DMS114 treated with DMSO at 0.1 percent for 48 hours (cell line): ENCODE data around the gene UBASH3B.
"Not testable (repeated sequence)": the region's sequence is repeated elsewhere in the genome, so short reads cannot be mapped to it uniquely, and the experiment has no call there.

Experiments used
- DNase-seq: peaks from one replicate; lab custom pipeline; 2025; ENCODE audit not compliant: unreplicated experiment; lab: John Stamatoyannopoulos, UW

The UBASH3B gene, protein sequence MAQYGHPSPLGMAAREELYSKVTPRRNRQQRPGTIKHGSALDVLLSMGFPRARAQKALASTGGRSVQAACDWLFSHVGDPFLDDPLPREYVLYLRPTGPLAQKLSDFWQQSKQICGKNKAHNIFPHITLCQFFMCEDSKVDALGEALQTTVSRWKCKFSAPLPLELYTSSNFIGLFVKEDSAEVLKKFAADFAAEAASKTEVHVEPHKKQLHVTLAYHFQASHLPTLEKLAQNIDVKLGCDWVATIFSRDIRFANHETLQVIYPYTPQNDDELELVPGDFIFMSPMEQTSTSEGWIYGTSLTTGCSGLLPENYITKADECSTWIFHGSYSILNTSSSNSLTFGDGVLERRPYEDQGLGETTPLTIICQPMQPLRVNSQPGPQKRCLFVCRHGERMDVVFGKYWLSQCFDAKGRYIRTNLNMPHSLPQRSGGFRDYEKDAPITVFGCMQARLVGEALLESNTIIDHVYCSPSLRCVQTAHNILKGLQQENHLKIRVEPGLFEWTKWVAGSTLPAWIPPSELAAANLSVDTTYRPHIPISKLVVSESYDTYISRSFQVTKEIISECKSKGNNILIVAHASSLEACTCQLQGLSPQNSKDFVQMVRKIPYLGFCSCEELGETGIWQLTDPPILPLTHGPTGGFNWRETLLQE

DNA sequence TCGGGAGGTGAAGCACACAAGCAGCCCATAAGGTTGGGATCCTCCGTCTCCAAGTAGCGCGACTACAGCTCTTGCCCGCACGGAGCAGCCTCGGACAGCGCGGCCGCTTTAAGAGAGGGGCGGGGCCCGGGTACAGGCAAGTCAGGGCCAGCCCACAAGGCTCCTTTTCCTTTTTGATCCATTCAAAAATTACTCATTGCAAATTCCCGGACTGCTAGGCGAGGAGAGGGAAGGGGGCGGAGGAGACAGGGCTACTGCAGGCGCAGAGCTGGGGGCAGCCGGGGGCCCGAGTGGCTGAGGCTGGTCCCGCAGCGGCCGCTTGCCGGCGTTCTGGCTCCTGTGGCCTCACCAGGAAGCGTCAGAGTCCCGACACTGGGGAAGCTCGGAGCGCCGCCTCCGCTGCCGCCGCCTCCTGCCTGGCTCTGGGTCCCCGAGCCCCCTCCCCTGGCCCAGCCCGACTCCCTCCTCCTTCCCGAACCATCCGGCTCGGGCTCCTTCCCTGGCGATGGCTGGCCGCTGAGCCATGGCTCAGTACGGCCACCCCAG, at the start of gene UBASH3B:
Gene UBASH3B, plus strand, starts transcription at position 196 of the 546 bp plus-strand sequence. Its CDS starts 328 bp downstream, at position 524.
- peak; percentile 57 for DNase-seq

DNA sequence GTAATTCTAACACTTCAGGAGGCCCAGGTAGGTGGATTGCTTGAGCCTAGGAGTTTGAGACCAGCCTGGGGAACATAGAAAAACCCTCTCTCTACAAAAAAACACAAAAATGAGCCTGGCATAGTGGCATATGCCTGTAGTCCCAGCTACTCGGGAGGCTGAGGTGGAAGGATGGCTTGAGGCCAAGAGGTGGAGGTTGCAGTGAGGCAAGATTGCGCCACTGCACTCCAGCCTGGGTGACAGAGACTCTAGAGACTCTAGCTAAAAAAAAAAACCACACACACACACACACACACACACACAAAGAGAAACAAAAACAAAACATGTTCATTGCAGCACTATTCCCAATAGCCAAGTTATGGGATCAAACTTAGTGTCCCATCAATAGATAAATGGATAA, 48.4 kb upstream of the UBASH3B start:
- not testable (repeated sequence) for DNase-seq

DNA sequence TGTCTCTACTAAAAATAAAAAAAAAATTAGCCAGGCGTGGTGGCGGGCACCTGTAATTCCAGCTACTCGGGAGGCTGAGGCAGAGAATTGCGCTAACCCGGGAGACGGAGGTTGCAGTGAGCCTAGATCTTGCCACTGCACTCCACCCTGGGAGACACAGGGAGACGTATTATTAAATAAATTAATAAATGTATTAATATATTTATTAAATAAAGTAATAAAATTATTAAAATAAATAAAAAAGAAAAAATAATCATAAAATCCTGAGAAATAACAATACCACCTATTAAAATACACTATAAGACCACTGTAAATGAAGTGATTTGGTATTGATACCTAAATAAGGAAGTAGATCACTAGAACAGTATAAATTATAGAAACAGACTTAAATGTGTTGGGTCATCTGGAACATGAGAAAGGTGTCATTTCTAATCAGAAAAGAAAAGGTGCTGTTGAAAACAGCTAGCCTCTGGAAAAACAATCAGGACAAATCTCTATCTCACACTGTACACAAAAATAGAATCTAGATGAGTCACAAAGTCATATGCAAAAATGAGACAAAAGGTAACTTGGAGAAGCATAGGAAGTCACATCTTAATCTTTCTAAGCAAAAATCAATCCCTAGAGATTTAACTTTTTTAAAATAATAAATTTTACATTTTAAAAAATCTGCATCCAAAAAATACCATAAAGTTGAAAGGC, 43.2 kb upstream of the UBASH3B start:
- no peak for DNase-seq

DNA sequence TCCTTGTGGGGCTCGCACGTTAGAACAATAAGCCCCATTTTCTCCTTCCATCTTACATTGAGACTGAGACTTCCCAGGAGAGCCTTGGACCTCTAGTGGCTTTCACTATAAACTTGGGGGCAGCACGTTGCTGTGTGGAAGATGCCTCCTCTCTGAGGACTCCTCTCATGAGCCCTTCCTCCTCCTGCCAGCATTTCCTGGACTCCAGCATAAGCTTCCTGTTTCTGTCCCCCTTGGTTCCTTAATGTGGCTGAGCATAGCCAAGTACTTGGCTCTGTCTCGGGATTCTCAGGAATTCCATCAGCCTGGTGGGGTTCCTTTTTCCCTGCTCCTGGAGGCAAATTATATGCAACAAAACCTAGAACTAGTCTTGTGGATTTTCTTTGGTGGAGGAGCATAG, 38.8 kb upstream of the UBASH3B start:
- no peak for DNase-seq

DNA sequence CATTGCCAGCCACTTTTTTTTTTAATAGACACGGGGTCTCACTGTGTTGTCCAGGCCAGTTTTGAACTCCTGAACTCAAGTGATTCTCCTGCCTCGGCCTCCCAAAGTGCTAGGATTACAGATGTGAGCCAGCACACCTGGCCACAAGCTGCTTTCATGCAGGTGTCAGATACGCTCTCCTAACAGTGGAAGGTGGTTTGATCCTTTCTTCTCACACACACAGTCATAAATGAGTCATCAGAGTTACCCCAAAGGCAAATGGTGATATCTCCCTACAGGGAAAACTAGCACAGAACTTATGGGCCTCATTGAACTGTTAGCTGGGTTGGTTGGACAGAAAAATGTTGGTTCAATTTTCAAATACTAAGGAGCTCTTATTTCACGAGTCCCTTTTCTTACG, 38.2 kb upstream of the UBASH3B start:
- DNase-seq: no peak

DNA sequence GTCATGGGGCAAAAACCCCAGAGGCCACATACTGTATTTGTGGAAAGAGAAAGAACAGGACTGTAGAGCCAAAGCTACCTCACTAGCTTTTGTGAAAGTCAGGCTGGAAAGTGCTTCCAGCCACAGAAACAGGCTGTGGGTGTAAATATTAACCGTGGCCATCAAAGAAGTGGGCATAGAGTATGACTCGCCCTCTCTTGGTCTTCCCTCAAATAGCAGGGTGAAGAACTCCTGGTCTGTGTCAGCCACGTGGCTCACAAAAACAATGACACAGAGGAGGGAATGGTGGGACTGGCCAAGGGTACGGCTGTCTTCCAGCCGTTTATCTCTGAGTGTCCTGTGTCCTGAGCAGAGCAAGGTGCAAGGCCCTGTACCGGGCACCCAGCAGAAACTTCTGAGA, 37.6 kb upstream of the UBASH3B start:
- DNase-seq: no peak

DNA sequence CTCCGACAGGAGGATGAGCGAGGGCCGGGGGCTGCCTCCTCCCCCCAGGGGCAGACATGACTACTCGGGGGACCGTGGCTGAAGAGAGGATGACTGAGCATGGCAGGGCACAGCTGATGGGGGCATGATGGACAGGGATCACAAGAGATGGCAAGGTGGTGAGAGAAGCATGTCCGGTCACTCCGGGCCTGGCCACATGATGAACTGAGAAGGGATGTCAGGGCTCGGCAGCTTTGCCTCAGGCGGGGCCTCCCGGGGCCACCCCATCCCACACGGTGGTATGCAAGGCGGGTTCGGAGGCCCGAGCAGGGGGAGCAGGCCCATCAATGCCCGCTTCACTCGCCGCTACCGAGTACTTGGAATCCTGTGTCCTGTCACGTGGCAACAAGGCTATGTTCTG, 36.6 kb upstream of the UBASH3B start:
- no peak for DNase-seq

DNA sequence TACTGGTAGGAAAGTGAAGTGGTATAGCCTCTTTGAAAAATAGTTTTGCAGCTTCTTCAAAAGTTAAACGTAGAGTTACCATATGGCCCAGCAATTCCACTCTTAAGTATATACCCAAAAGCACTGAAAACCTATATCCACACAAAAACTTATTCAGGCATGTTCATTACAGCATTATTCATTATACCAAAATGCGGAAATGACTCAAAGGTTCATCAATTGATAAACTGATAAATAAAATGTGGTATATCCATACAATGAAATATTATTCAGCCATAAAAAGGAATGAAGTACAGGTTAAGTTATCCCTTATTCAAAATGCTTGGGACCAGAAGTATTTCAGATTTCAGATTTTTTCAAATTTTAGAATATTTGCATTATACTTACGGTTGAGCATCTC, 35.8 kb upstream of the UBASH3B start:
- no peak for DNase-seq

DNA sequence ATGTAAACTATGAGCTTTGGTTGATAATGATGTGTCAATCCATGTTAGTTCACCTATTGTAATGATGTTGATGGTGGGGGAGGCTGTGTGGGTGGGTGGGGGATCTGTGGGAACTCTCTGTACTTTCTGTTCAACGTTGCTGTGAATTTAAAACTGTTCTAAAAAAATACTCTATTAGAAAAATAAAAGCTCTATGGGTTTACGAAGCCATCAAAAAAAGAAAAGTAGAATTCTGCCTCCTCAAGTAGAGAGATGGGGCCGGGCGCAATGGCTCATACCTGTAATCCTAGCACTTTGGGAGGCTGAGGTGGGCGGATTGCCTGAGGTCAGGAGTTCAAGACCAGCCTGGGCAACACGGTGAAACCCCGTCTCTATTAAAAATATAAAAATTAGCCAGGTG, 30.0 kb upstream of the UBASH3B start:
- not testable (repeated sequence) for DNase-seq

DNA sequence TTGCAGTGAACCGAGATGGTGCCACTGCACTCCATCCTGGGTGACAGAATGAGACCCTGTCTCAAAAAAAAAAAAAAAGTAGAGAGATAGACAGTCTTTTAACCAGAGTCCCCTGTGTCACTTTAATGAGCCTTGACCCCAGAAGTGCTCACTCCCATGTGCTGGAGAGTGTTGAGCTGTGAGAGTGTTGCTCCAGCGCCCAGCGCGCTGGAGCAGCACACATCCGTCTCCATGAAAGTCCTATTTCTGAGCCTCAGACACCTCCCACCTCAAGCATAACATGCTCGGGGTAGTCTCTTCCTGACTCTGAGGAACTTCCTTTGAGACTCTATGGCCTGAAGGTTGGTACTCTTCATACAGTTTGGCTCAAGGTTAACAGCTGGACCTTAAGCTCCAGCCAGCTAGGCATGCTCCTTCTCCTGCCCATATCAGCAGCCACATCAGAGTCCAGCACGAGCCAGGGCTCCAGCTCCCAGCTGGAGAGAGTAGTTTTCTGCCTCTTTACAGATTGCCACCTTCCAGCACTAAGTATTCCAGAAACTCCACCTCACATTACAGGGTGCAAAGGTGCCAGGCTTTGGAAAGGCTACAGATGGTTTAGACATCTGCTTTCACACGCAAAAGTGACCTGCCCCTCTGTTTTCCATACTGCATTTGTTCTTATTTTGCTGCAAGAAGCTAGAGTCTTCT, 29.4 kb upstream of the UBASH3B start:
- no peak for DNase-seq

DNA sequence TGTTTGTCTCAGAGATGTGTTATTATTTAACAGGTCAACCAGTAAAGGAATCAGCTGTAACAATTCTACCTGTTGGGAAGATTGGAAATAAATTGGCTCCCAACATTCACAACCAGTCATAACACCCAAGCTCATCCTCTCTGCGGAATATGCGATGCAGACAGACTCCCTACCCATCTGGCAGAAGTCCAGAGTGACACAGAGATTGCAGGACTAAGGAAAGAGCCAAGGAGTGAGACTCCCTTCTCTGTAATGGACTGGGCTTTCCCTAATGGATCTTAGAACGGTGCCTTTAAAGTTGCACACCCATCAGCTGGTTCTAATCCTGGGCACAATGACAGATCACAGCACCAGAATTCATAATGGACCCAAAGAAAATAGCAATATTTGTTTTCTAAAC, 27.8 kb upstream of the UBASH3B start:
- DNase-seq: no peak

DNA sequence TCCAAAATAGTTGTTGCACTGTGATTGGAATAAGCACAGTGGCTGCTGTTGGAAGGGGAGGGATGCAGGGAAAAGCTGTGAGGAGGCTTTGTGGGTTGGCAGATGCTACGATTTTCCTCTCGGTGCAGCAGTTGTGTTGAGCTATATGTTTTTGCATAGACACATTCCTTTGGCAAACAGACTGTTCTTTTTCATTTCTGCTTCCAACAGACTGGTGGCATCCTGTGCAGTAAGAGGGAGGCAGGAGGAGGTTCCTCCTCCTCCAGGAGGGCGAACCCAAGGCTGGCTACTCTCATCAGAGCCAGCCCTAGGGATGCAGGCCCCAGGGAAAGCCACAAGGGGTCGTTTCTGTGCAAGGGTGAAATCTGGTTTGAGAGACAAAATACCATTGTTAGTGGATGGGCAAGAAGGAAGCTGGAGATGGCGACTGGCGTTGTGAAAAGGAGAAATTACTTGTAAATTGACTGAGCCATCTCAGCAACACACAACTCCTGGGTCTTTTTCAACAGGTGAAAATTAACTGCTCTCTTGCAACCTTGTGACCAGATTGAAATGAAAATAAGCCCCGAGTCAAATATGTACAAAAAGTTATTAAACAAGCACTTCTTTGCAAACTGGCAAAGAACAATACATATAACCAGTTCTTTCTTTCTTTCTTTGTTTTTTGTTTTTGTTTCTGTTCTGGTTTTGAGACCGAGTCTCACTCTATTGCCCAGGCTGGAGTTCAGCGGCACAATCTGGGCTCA, 26.5 kb upstream of the UBASH3B start:
- peak; percentile 24 for DNase-seq

DNA sequence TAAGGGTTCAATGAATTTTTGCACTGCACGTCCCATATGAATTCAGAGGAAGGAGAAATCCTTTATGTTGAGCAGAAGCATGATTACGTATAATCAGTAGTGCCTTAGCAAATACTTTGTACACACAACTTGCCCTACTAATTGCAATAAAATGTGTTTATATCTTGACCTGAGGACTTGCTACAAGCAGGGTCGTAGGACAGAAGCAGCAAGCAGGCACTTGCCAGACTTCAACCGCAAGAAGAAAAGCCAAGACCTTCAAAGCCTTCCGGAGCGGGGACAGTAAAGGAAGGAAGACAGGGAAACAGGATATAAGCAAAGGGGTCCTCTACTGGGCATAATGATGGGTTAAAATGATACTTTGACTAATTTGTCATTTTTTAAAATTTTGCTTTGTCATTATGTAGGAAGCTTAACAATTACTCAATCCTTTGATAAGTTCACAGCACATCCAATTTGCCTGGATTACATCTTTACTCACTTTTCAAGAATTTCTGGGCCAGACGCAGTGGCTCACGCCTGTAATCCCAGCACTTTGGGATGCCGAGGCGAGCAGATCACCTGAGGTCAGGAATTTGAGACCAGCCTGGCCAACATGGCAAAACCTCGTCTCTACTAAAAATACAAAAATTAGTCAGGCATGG, 23.2 kb upstream of the UBASH3B start:
- no peak for DNase-seq

DNA sequence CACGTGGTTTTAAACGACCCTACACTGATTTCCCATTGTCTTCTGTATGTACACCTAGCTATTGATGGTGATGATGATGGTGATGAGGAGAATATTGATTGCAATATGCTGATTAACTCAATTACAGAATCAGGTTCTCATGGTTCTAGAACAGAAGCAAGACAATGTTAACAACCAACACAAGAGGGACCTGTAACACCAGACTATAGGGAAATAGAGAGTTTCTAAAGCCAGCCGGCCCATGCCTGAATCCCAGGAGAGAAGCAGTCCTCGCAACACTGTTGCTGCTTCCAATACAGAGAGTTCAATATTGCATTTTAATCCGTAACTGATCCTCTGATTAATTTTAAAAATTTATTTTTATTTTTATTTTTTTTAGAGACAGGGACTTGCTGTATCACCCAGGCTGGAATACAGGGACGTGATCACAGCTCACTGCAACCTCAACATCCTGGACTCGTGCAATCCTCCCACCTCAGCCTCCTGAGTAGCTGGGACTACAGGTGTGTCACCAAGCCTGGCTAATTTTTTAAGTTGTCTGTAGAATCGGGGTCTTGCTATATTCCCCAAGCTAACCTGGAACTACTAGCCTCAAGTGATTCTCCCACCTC, 22.2 kb upstream of the UBASH3B start:
- peak; percentile 43 for DNase-seq

DNA sequence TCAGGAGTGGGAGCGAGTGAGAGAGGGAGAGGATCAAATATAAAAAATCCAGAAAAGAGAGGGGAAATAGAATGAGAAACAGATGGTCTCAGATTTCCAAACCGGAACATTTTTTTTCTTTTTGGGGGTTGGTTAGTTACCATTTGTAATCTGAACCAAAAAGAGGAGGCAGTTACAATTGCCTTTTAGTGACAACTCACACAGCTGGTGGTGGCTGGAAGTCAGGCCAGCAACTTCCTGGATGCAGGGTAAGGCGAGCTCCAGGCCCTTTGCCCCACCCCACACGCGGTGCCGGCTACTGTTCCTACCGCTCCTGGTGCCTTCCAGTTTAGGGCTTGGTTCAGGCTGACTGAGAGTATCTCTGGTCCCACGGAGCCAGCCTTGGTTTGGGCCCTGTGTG, 21.0 kb upstream of the UBASH3B start:
- DNase-seq: no peak

DNA sequence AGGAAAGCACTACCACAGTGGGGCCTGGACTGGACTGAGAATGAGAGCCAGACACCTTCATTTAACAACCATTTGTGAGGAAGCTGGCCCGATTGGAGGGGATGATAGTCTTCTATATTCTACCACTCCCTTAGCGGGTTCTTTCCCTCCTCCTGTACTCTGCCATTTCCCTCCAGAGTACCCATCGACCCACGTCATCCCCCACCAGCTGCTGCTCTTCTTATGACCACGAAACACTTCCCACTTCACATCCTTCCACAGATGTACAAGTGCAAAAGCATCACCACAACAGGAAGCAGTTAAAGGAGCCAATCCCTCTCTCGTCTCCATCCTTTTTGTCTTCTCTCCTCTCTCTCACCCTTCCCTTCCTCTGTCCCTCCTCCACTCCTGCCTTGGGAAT, 18.0 kb upstream of the UBASH3B start:
- no peak for DNase-seq

DNA sequence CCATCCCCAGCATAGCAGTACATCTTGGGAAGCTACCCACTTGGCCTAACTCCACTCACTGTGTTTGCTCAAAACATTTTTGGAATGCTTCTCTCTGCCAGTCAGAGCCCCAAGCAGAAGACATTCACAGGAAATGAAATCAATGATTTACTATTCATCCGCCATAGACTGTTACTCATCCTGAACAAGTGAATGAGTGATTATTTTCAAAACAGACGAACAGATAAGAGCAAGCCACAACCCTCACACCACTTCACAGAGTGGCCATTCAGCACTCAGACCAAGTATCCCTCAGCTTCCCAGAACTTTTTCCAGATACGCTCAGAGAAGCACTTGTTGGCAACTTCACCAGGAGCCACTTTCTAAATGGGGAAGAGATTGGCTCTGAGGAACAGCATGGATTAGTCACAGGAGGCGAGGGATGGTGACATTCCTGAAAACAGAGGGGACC, 13.0 kb upstream of the UBASH3B start:
- no peak for DNase-seq

DNA sequence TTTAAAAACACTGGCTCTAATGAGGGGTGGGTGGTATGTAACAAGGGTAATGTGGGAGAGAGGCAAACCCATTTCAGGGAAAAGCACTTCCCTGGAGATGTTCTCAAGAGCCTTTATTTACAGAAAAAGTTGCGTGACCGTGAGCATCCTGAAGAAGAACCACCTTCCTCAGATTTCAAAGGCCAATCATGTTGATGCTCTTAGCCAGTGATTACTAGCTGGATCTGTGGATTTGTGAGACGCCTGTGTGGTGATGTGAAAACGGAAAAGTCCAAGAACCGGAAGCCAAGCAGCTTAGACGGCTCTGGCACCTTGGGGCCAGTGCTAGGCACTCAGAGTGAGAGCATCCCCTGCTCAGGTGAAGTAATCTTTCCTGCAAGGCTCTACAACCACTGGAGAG, 12.6 kb upstream of the UBASH3B start:
- no peak for DNase-seq

DNA sequence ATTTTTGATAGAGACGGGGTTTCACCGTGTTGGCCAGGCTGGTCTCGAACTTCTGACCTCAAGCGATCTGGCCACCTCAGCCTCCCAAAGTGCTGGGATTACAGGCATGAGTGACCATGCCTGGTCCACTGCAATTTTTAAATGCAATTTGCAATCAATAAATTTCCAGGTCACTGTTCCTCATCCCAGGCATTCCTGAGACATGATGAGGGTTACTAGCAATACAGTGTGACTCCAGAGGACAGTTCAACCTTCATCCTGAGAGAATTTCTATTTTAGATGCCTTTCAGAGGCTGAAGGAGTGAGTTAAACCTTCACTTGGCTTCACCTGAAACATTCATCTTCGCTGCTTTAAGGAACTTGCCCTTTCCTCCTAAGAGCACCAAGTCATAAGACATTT, 9.7 kb upstream of the UBASH3B start:
- no peak for DNase-seq
